Measurements from ENCODE around the gene TNNT3.

The TNNT3 gene

GRCh38 chr11:1922481-1923081 is 3.1 kb downstream of the TNNT3 start:
- DNase-seq (ENCODE audit: low read depth in 2 of 2) = no peak

GRCh38 chr11:1923201-1923956 is 3.9 kb downstream of the TNNT3 start:
- DNase-seq (ENCODE audit: low read depth in 2 of 2) = no peak

GRCh38 chr11:1924181-1924580 is 4.7 kb downstream of the TNNT3 start:
- no peak for DNase-seq (ENCODE audit: low read depth in 2 of 2)

GRCh38 chr11:1924646-1925372 is 5.3 kb downstream of the TNNT3 start:
- no peak for DNase-seq (ENCODE audit: low read depth in 2 of 2)

- DNase-seq (ENCODE audit: low read depth in 2 of 2) = no peak
Measured at GRCh38 chr11:1925373-1926155, 6.1 kb downstream of the TNNT3 start.

GRCh38 chr11:1926156-1927025 is 6.9 kb downstream of the TNNT3 start:
- DNase-seq (ENCODE audit: low read depth in 2 of 2) = no peak

- no peak for DNase-seq (ENCODE audit: low read depth in 2 of 2)
Measured at GRCh38 chr11:1927026-1927847, 7.7 kb downstream of the TNNT3 start.

GRCh38 chr11:1927848-1928469 is 8.5 kb downstream of the TNNT3 start:
- no peak for DNase-seq (ENCODE audit: low read depth in 2 of 2)

GRCh38 chr11:1928470-1928890 is 9.0 kb downstream of the TNNT3 start:
- no peak for DNase-seq (ENCODE audit: low read depth in 2 of 2)

- no peak for DNase-seq (ENCODE audit: low read depth in 2 of 2)
Measured at GRCh38 chr11:1928891-1929541, 9.5 kb downstream of the TNNT3 start.

- no peak for DNase-seq (ENCODE audit: low read depth in 2 of 2)
Measured at GRCh38 chr11:1929621-1930461, 10.3 kb downstream of the TNNT3 start.

GRCh38 chr11:1930462-1930830 is 10.9 kb downstream of the TNNT3 start:
- no peak for DNase-seq (ENCODE audit: low read depth in 2 of 2)

- no peak for DNase-seq (ENCODE audit: low read depth in 2 of 2)
Measured at GRCh38 chr11:1931341-1932104, 12.0 kb downstream of the TNNT3 start.

- no peak for DNase-seq (ENCODE audit: low read depth in 2 of 2)
Measured at GRCh38 chr11:1932105-1932480, 12.6 kb downstream of the TNNT3 start.

GRCh38 chr11:1932681-1933080 is 13.2 kb downstream of the TNNT3 start:
- no peak for DNase-seq (ENCODE audit: low read depth in 2 of 2)

- DNase-seq (ENCODE audit: low read depth in 2 of 2) = no peak
Measured at GRCh38 chr11:1933416-1934334, 14.2 kb downstream of the TNNT3 start.

Data from stimulated activated CD4-positive, alpha-beta T cell treated with anti-CD3 and anti-CD28 coated beads, Interleukin-1b, Interleukin-23, amount 100 ng/mL, for 4 hours (primary cell).